ENCODE measurements around the gene ADAM10. TPM values are rescaled to one million over a fixed set of nuclear protein-coding genes. Genes with fewer than 3 reads are reported as not detected.

ADAM10 gene
- total RNA-seq, 2 experiments from 2014 or later: 61.9 to 103 TPM

- no peaks in the 10 kb centered on the region for H3K36me3 ChIP-seq (ENCODE audit: insufficient read depth, low read length)
- no TSS peak for BruUV-seq (replicated peaks)
- H3K9me2 ChIP-seq (ENCODE audit: insufficient read depth, low read length): no peaks in the 10 kb centered on the region
- TF ChIP-seq CTCF (conservative IDR thresholded peaks at IDR 0.05; ENCODE audit: low read length) (no peak), EZH2phosphoT487 (IDR thresholded peaks at IDR 0.05; ENCODE audit: borderline replicate concordance, low read depth, low read length) (no peak)
- no peaks in the 10 kb centered on the region for H4K20me1 ChIP-seq (ENCODE audit: insufficient read depth, low read length)
- H2AFZ ChIP-seq (ENCODE audit: low read length): no peak overlapping the region
- H3K4me2 ChIP-seq (ENCODE audit: low read length): no peak overlapping the region
- H3K9me3 ChIP-seq (ENCODE audit: low read length): no peaks in the 10 kb centered on the region
- DNase-seq (ENCODE audit: low spot score): no peak
- intact Hi-C loops (cut with micrococcal nuclease; ENCODE audit: unreplicated experiment): loop anchor here (5.0 kb wide), 1 partner anchor 484 kb away; no protein-coding TSS in a partner anchor
- no peak overlapping the region for H3K4me3 ChIP-seq (ENCODE audit: low read depth, low read length, poor library complexity, severe bottlenecking)
- H3K27ac ChIP-seq (ENCODE audit: low read depth, low read length, poor library complexity, severe bottlenecking): no peak overlapping the region
- no peaks in the 10 kb centered on the region for H3K79me2 ChIP-seq (ENCODE audit: insufficient read depth, low read depth, low read length)
- ChIA-PET POLR2A (interaction anchor here (1.8 kb wide), 1 partner anchor 14 kb away, joined by 15 read pairs; the partner anchor contains the start of gene MINDY2), CTCF (ENCODE audit: unreplicated experiment) (interaction anchor here (1.0 kb wide), 1 partner anchor 15 kb away, joined by 9 read pairs; the partner anchor contains the start of gene MINDY2)
- H3K4me1 ChIP-seq (ENCODE audit: insufficient read depth, low read length, poor library complexity, severe bottlenecking): no peaks in the 10 kb centered on the region
These were observed 6.4 kb upstream of the ADAM10 start for GRCh38 chr15:58755956-58756355.

GRCh38 chr15:58755350-58755749, 5.8 kb upstream of the ADAM10 start:
- H3K27ac ChIP-seq (ENCODE audit: low read depth, low read length, poor library complexity, severe bottlenecking): no peak overlapping the region
- no peaks in the 10 kb centered on the region for H3K9me3 ChIP-seq (ENCODE audit: low read length)
- H2AFZ ChIP-seq (ENCODE audit: low read length): no peak overlapping the region
- H3K4me1 ChIP-seq (ENCODE audit: insufficient read depth, low read length, poor library complexity, severe bottlenecking): peaks cover 5% of the 10 kb centered on the region
- POLR2A ChIA-PET: interaction anchor here (0.6 to 1.8 kb wide), 2 partner anchors 15 to 42 kb away, joined by 4 to 15 read pairs; partner anchors contain the start of gene MINDY2
- BruUV-seq (replicated peaks): no TSS peak
- CTCF ChIA-PET (ENCODE audit: unreplicated experiment): interaction anchor here (1.0 kb wide), 1 partner anchor 15 kb away, joined by 9 read pairs; the partner anchor contains the start of gene MINDY2
- H3K4me3 ChIP-seq (ENCODE audit: low read depth, low read length, poor library complexity, severe bottlenecking): no peak overlapping the region
- H3K36me3 ChIP-seq (ENCODE audit: insufficient read depth, low read length): no peaks in the 10 kb centered on the region
- TF ChIP-seq CTCF (conservative IDR thresholded peaks at IDR 0.05; ENCODE audit: low read length) (no peak), EZH2phosphoT487 (IDR thresholded peaks at IDR 0.05; ENCODE audit: borderline replicate concordance, low read depth, low read length) (no peak)
- intact Hi-C loops (cut with micrococcal nuclease; ENCODE audit: unreplicated experiment): loop anchor here (5.0 kb wide), 1 partner anchor 483 kb away; no protein-coding TSS in a partner anchor
- no peaks in the 10 kb centered on the region for H3K9me2 ChIP-seq (ENCODE audit: insufficient read depth, low read length)
- no peak for DNase-seq (ENCODE audit: low spot score)
- H3K4me2 ChIP-seq (ENCODE audit: low read length): no peak overlapping the region
- H3K79me2 ChIP-seq (ENCODE audit: insufficient read depth, low read depth, low read length): no peaks in the 10 kb centered on the region
- no peaks in the 10 kb centered on the region for H4K20me1 ChIP-seq (ENCODE audit: insufficient read depth, low read length)

DNA sequence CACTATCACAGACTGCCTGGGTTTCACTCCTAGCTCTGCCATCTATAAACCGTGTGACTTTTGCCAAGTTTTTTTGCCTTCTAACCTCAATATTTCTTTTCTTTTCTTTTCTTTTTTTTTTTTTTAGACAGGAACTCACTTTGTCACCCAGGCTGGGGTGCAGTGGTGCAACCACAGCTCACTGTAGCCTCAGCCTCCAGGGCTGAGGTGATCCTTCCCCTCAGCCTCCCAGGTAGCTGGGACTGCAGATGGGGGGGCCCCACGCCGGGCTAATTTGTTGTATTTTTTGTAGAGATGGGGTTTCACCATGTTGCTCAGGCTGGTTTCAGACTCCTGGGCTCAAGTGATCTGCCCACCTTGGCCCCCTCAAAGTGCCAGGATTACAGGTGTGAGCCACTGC, 3.2 kb upstream of the ADAM10 start:
- intact Hi-C loops (cut with micrococcal nuclease; ENCODE audit: unreplicated experiment): no loop called here
- BruUV-seq (replicated peaks): no TSS peak
- no peak overlapping the region for H3K4me2 ChIP-seq (ENCODE audit: low read length)
- POLR2A ChIA-PET: interaction anchor here (0.5 to 1.9 kb wide), 3 partner anchors 11 to 366 kb away, joined by 3 to 10 read pairs (median 3); partner anchors contain the start of gene MINDY2
- peaks cover 5% of the 10 kb centered on the region; the same call in 1 of the 2 replicates for H4K20me1 ChIP-seq (ENCODE audit: insufficient read depth, low read length)
- no peak overlapping the region for H3K4me3 ChIP-seq (ENCODE audit: low read depth, low read length, poor library complexity, severe bottlenecking)
- no peak for DNase-seq (ENCODE audit: low spot score)
- no peak overlapping the region for H3K27ac ChIP-seq (ENCODE audit: low read depth, low read length, poor library complexity, severe bottlenecking)
- H3K79me2 ChIP-seq (ENCODE audit: insufficient read depth, low read depth, low read length): peaks cover 11% of the 10 kb centered on the region
- no peaks in the 10 kb centered on the region for H3K9me2 ChIP-seq (ENCODE audit: insufficient read depth, low read length)
- H2AFZ ChIP-seq (ENCODE audit: low read length): no peak overlapping the region
- H3K4me1 ChIP-seq (ENCODE audit: insufficient read depth, low read length, poor library complexity, severe bottlenecking): peaks cover 9% of the 10 kb centered on the region
- CTCF ChIA-PET (ENCODE audit: unreplicated experiment): no interaction called here
- TF ChIP-seq CTCF (conservative IDR thresholded peaks at IDR 0.05; ENCODE audit: low read length) (no peak), EZH2phosphoT487 (IDR thresholded peaks at IDR 0.05; ENCODE audit: borderline replicate concordance, low read depth, low read length) (no peak)
- no peaks in the 10 kb centered on the region for H3K9me3 ChIP-seq (ENCODE audit: low read length)
- H3K36me3 ChIP-seq (ENCODE audit: insufficient read depth, low read length): no peaks in the 10 kb centered on the region
